Mesenchymal stem cell (in vitro differentiated cells and primary cell): ENCODE data around the gene PNPT1.

Experiments used
- DNase-seq: peaks from one replicate; pipeline ENCODE4 v3.0.0-alpha.2; 2013
- H2AFZ ChIP-seq: one replicate; pipeline ENCODE4 v1.6.1; 2013; ENCODE audit warnings: low read depth, mild to moderate bottlenecking, control low read depth, inconsistent platforms, low read length, moderate library complexity
- H2AK5ac ChIP-seq: 2 replicates; pipeline ENCODE4 v1.6.1; 2013; ENCODE audit warnings: low read length, moderate library complexity, mild to moderate bottlenecking, inconsistent platforms; ENCODE audit not compliant: severe bottlenecking
- H2BK120ac ChIP-seq: one replicate; pipeline ENCODE4 v1.6.1; 2013; ENCODE audit warnings: low read depth, mild to moderate bottlenecking, inconsistent platforms, low read length, moderate library complexity
- H2BK12ac ChIP-seq, 2 experiments: one replicate each; pipeline ENCODE4 v1.6.1; 2013; ENCODE audit warnings: inconsistent platforms in 2 of 2, low read length in 2 of 2, mild to moderate bottlenecking in 2 of 2, moderate library complexity in 2 of 2, control low read depth in 1 of 2
- H2BK15ac ChIP-seq: one replicate; pipeline ENCODE4 v1.6.1; 2013; ENCODE audit warnings: mild to moderate bottlenecking, low read depth, inconsistent platforms; ENCODE audit not compliant: poor library complexity, severe bottlenecking
- H2BK5ac ChIP-seq: 2 replicates; pipeline ENCODE4 v1.6.1; 2013; ENCODE audit warnings: low read depth, mild to moderate bottlenecking, low read length, control low read depth, inconsistent platforms; ENCODE audit not compliant: poor library complexity, severe bottlenecking
- H3K14ac ChIP-seq, 2 experiments: one replicate each; pipeline ENCODE4 v1.6.1; 2013; ENCODE audit warnings: inconsistent platforms in 2 of 2, low read length in 2 of 2, control low read depth in 1 of 2, mild to moderate bottlenecking in 1 of 2, moderate library complexity in 1 of 2
- H3K18ac ChIP-seq, 2 experiments: one replicate each; pipeline ENCODE4 v1.6.1; 2013; ENCODE audit warnings: inconsistent platforms in 2 of 2, low read length in 2 of 2, control low read depth in 1 of 2, low read depth in 1 of 2, mild to moderate bottlenecking in 1 of 2
- H3K23ac ChIP-seq, 2 experiments: one replicate each; pipeline ENCODE4 v1.6.1; 2013; ENCODE audit warnings: inconsistent platforms in 2 of 2, low read length in 2 of 2, mild to moderate bottlenecking in 2 of 2, moderate library complexity in 2 of 2, control low read depth in 1 of 2
- H3K27ac ChIP-seq: 2 replicates; pipeline ENCODE4 v1.5.1; 2013; ENCODE audit warnings: mild to moderate bottlenecking, moderate library complexity, low read length, control low read depth, inconsistent platforms; ENCODE audit not compliant: poor library complexity, severe bottlenecking
- H3K27me3 ChIP-seq, 2 experiments: 2 replicates each; pipeline versions ENCODE4 v1.6.1 to v1.7.0; 2013; ENCODE audit warnings: low read length in 2 of 2, mild to moderate bottlenecking in 2 of 2, moderate library complexity in 2 of 2, control low read depth in 1 of 2, inconsistent platforms in 1 of 2; ENCODE audit not compliant: control insufficient read depth in 1 of 2, insufficient read depth in 1 of 2
- H3K36me3 ChIP-seq, 2 experiments: 2 replicates each; pipeline versions ENCODE4 v1.6.1 to v1.7.0; 2013; ENCODE audit warnings: low read length in 2 of 2, control low read depth in 1 of 2, inconsistent platforms in 1 of 2, low read depth in 1 of 2, mild to moderate bottlenecking in 1 of 2; ENCODE audit not compliant: insufficient read depth in 2 of 2, control insufficient read depth in 1 of 2
- H3K4ac ChIP-seq, 2 experiments: one replicate each; pipeline ENCODE4 v1.6.1; 2013; ENCODE audit warnings: inconsistent platforms in 2 of 2, low read length in 2 of 2, mild to moderate bottlenecking in 2 of 2, moderate library complexity in 2 of 2, control low read depth in 1 of 2, low read depth in 1 of 2
- H3K4me1 ChIP-seq: 2 replicates; pipeline ENCODE4 v1.6.1; 2013; ENCODE audit warnings: low read depth, low read length, control low read depth; ENCODE audit not compliant: control insufficient read depth, insufficient read depth
- H3K4me2 ChIP-seq: 2 replicates; pipeline ENCODE4 v1.6.1; 2013; ENCODE audit warnings: low read length, mild to moderate bottlenecking, inconsistent platforms; ENCODE audit not compliant: poor library complexity, severe bottlenecking
- H3K4me3 ChIP-seq, 2 experiments: 2 replicates each; pipeline versions ENCODE4 v1.5.1 to v1.7.0; 2013; ENCODE audit warnings: low read length in 2 of 2, mild to moderate bottlenecking in 2 of 2, control low read depth in 1 of 2, low read depth in 1 of 2; ENCODE audit not compliant: insufficient read depth in 1 of 2
- H3K79me1 ChIP-seq: replicated peaks from 2 replicates; pipeline ENCODE4 v1.6.1; 2013; ENCODE audit warnings: mild to moderate bottlenecking, control low read depth, low read length, inconsistent platforms; ENCODE audit not compliant: poor library complexity, severe bottlenecking
- H3K9ac ChIP-seq: 2 replicates; pipeline ENCODE4 v1.7.0; 2013; ENCODE audit warnings: mild to moderate bottlenecking, low read length, moderate library complexity
- H3K9me3 ChIP-seq: 2 replicates; pipeline ENCODE4 v1.7.0; 2013; ENCODE audit warnings: mild to moderate bottlenecking, low read length; ENCODE audit not compliant: control insufficient read depth
- H4K8ac ChIP-seq: one replicate; pipeline ENCODE4 v1.6.1; 2013; ENCODE audit warnings: inconsistent platforms, mild to moderate bottlenecking, low read length, moderate library complexity
- H4K91ac ChIP-seq: one replicate; pipeline ENCODE4 v1.6.1; 2013; ENCODE audit warnings: mild to moderate bottlenecking, low read length, inconsistent platforms
- WGBS: methylation state at CpG from one replicate; pipeline ENCODE4 v1.1.7; 2013; ENCODE audit warnings: mixed read lengths; 5-methylcytosine and 5-hydroxymethylcytosine counted together

PNPT1 gene

DNA sequence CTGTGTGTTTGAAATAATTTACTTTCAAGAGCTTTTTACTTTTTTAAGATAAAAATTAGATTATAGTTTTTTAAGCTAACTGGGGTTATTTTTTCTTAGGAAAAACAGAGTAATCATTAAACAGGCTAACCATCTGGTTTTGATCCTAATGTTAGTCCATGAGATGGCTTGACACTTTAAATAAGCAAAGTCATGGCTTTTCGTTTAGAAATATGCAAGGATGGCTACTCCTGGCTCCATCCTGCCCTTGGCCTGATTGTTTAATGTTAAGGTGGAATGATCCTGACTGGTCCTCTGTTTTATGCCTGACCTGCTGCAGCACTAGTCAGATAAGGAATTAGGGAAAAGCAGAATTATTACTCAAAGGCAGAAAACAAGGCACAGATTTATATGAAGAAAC lies 39.7 kb upstream of the PNPT1 start:
- DNase-seq = no peak
- Histone ChIP-seq H3K27me3 (no peaks in the 10 kb centered on the region), H2AFZ (no peak overlapping the region), H3K18ac (no peak overlapping the region), H4K8ac (no peak overlapping the region), H3K36me3 (no peaks in the 10 kb centered on the region), H3K9ac (peak overlapping the region; percentile 72), H3K27ac (no peak overlapping the region), H3K4me2 (no peak overlapping the region), H3K23ac (no peak overlapping the region), H3K79me1 (no peaks in the 10 kb centered on the region), H3K4me1 (no peaks in the 10 kb centered on the region), H2BK5ac (no peak overlapping the region), H2AK5ac (no peak overlapping the region), H2BK12ac (no peak overlapping the region), H2BK15ac (no peak overlapping the region), H3K9me3 (no peaks in the 10 kb centered on the region), H2BK120ac (no peak overlapping the region), H3K4ac (no peak overlapping the region), H3K4me3 (peak overlapping the region in 1 of 2 experiments; percentile 23), H4K91ac (peak overlapping the region; percentile 39), H3K14ac (no peak overlapping the region)
- 9% methylated on average over 1 of the region's 1 CpG for WGBS

- Histone ChIP-seq H3K27ac (no peak overlapping the region), H4K8ac (no peak overlapping the region), H2AK5ac (no peak overlapping the region), H3K4ac (no peak overlapping the region), H3K27me3 (no peaks in the 10 kb centered on the region), H3K79me1 (no peaks in the 10 kb centered on the region), H3K14ac (no peak overlapping the region), H2BK120ac (no peak overlapping the region), H2AFZ (no peak overlapping the region), H2BK15ac (no peak overlapping the region), H3K4me2 (no peak overlapping the region), H3K4me1 (no peaks in the 10 kb centered on the region), H3K9ac (peak overlapping the region; percentile 72), H3K9me3 (no peaks in the 10 kb centered on the region), H3K18ac (no peak overlapping the region), H3K4me3 (peak overlapping the region in 1 of 2 experiments; percentile 23), H3K23ac (no peak overlapping the region), H2BK12ac (no peak overlapping the region), H3K36me3 (no peaks in the 10 kb centered on the region), H4K91ac (no peak overlapping the region), H2BK5ac (no peak overlapping the region)
- DNase-seq = no peak
- 87% methylated on average over 4 of the region's 4 CpGs for WGBS
Observed at GRCh38 chr2:55732854-55733253, 39.2 kb upstream of the PNPT1 start.

DNA sequence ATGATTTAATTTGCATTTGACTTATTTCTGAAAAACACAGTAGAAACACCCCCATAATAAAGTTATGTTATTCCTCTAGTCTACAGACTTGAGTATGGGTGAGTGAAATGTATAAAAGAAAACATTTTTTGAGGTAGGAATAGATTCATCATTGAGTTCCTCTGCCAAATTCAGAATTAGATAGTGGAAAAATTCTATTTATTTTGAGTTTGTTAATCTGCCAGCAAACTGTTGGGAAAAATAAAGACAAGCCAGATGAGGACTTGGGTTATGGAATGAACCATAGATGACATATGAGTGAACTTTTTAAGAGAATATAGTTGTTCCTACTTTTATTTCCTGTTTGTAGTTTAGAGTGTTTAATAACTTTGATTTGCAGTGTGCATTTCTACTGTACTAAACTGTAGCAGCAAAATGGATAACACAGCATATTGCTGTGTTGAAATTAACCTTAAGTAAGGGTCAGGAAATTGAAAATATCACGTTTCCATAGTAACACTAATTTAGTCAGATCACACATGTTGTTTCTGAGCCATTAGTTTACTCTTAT lies 35.6 kb upstream of the PNPT1 start:
- Histone ChIP-seq H3K18ac (no peak overlapping the region), H3K4me3 (no peak overlapping the region), H3K9me3 (no peaks in the 10 kb centered on the region), H2AK5ac (no peak overlapping the region), H3K23ac (no peak overlapping the region), H3K36me3 (no peaks in the 10 kb centered on the region), H3K9ac (no peak overlapping the region), H2BK15ac (no peak overlapping the region), H3K4me1 (no peaks in the 10 kb centered on the region), H2BK12ac (no peak overlapping the region), H2AFZ (no peak overlapping the region), H4K91ac (no peak overlapping the region), H4K8ac (no peak overlapping the region), H2BK5ac (no peak overlapping the region), H3K79me1 (no peaks in the 10 kb centered on the region), H3K4ac (no peak overlapping the region), H3K27ac (no peak overlapping the region), H3K27me3 (peaks cover 0 to 4% of the 10 kb centered on the region in 2 experiments), H2BK120ac (no peak overlapping the region), H3K4me2 (no peak overlapping the region), H3K14ac (no peak overlapping the region)
- no peak for DNase-seq
- no CpG with 5 or more reads among the region's 1 CpG for WGBS

- Histone ChIP-seq H2BK120ac (no peak overlapping the region), H3K36me3 (no peaks in the 10 kb centered on the region), H3K18ac (no peak overlapping the region), H3K14ac (no peak overlapping the region), H2BK5ac (no peak overlapping the region), H3K4ac (no peak overlapping the region), H3K4me1 (no peaks in the 10 kb centered on the region), H3K23ac (no peak overlapping the region), H2AFZ (no peak overlapping the region), H3K4me2 (no peak overlapping the region), H4K91ac (no peak overlapping the region), H3K9me3 (no peaks in the 10 kb centered on the region), H3K79me1 (no peaks in the 10 kb centered on the region), H2AK5ac (no peak overlapping the region), H3K27me3 (peaks cover 0 to 4% of the 10 kb centered on the region in 2 experiments), H3K9ac (no peak overlapping the region), H3K27ac (no peak overlapping the region), H3K4me3 (no peak overlapping the region), H2BK15ac (no peak overlapping the region), H4K8ac (no peak overlapping the region), H2BK12ac (no peak overlapping the region)
- DNase-seq = peak; percentile 23
- 82% methylated on average over 4 of the region's 5 CpGs for WGBS
Observed at GRCh38 chr2:55721596-55722215, 28.1 kb upstream of the PNPT1 start.
